Neuron (in vitro differentiated cells): ENCODE results near the gene ICOS.

Experiments
- H2AFZ ChIP-seq: one replicate; pipeline ENCODE4 v1.6.1; 2013; ENCODE audit warnings: low read depth, mild to moderate bottlenecking, inconsistent platforms, low read length, moderate library complexity
- H3K27me3 ChIP-seq: one replicate; pipeline ENCODE4 v1.6.1; 2013; ENCODE audit warnings: low read length; ENCODE audit not compliant: insufficient read depth
- H3K36me3 ChIP-seq: one replicate; pipeline ENCODE4 v1.6.1; 2013; ENCODE audit warnings: low read length; ENCODE audit not compliant: insufficient read depth
- H3K4me1 ChIP-seq: one replicate; pipeline ENCODE4 v1.6.1; 2013; ENCODE audit warnings: low read length; ENCODE audit not compliant: insufficient read depth
- H3K4me3 ChIP-seq: 2 replicates; pipeline ENCODE4 v1.5.1; 2013; ENCODE audit warnings: mild to moderate bottlenecking, low read length, moderate library complexity
- H3K9me3 ChIP-seq: one replicate; pipeline ENCODE4 v1.6.1; 2013; ENCODE audit warnings: low read length

Gene ICOS

GRCh38 chr2:204010628-204011560, 74.3 kb downstream of the ICOS start:
- no peaks in the 10 kb centered on the region for H3K36me3 ChIP-seq
- H3K4me1 ChIP-seq: peaks cover 20% of the 10 kb centered on the region
- H3K9me3 ChIP-seq: no peaks in the 10 kb centered on the region
- H3K27me3 ChIP-seq: no peaks in the 10 kb centered on the region
- H2AFZ ChIP-seq: no peak overlapping the region
- no peak overlapping the region for H3K4me3 ChIP-seq
